ENCODE results near the gene COPZ1.

COPZ1 gene

DNA sequence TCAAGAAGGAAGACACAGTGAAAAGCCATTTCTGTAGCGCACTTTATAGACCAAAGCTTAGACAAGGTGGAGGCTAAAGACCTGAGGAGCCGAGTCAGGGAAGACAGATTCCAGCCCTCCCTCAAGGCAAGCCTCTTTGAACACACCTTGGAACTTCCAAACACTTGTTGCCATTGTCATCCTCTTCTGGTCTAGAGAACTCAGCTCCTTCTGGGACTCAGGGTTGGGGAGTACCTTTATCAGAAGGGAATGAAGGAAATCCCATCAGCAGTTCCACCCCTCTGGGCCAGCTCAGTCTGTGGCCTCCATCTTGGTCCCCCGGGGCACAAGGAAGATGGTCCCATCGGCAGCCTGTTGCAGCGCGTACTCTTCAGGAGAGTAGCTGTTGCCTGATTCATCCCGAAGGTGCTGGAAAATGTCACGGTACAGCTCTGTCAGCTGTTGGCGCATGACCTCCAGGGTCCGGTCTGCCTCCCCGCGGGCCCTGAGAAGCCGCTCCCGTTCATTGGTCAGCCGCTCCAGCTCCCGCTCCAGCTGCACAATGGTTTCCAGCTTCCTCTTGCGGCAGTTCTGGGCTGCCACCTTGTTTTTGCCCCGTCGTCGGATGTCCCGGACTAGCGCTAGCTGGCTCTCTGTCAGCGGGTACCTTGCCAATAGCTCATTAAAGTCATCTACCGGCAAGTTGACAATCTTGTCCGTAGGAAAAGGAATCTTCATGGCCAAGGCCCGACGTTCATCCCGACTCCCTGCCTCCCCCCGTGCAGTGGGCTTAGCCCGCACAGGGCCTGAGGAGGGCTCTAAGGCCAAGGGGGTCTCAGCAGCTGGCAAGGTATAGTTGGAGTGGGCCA, 32.6 kb upstream of the COPZ1 start:
- Histone ChIP-seq H3K4me2 (ENCODE audit: insufficient read depth, low read length, poor library complexity, severe bottlenecking) (no peak overlapping the region), H3K4me1 (ENCODE audit: control insufficient read depth in 2 of 2, insufficient read depth in 1 of 2, low read depth in 1 of 2, low read length in 2 of 2) (peaks cover 0 to 5% of the 10 kb centered on the region in 2 donors), H3K4ac (ENCODE audit: low read length) (no peak overlapping the region), H3K9me3 (replicated peaks in 1 of 2; ENCODE audit: control insufficient read depth in 2 of 2, insufficient read depth in 1 of 2, low read depth in 1 of 2, low read length in 2 of 2) (no peaks in the 10 kb centered on the region), H3K18ac (ENCODE audit: low read length) (no peak overlapping the region), H3K27me3 (ENCODE audit: control insufficient read depth in 3 of 3, insufficient read depth in 3 of 3, low read depth in 1 of 3, low read length in 3 of 3) (peaks cover 0 to 21% (median 0%) of the 10 kb centered on the region in 3 experiments), H3K36me3 (replicated peaks in 1 of 2; ENCODE audit: control insufficient read depth in 2 of 2, insufficient read depth in 2 of 2, low read length in 2 of 2) (peaks cover 8 to 11% of the 10 kb centered on the region in 2 donors), H3K27ac (replicated peaks; ENCODE audit: low read length) (no peak overlapping the region), H3K4me3 (ENCODE audit: low read length in 2 of 2) (no peak overlapping the region), H3K9ac (ENCODE audit: low read depth, low read length, poor library complexity) (no peak overlapping the region), H2AK5ac (ENCODE audit: low read depth, low read length) (no peak overlapping the region), H2AFZ (ENCODE audit: low read length) (no peak overlapping the region), H4K91ac (ENCODE audit: low read depth, low read length, poor library complexity) (no peak overlapping the region), H4K8ac (ENCODE audit: low read depth, low read length) (no peak overlapping the region), H2BK5ac (ENCODE audit: low read length) (peak overlapping the region; percentile 29), H2BK15ac (ENCODE audit: low read length) (no peak overlapping the region), H3K23ac (ENCODE audit: low read depth, low read length, poor library complexity) (peak overlapping the region; percentile 58), H2BK120ac (ENCODE audit: low read depth, low read length) (no peak overlapping the region), H2BK12ac (ENCODE audit: low read length) (no peak overlapping the region), H3K14ac (ENCODE audit: low read length) (no peak overlapping the region), H3K79me1 (ENCODE audit: low read depth, low read length) (no peaks in the 10 kb centered on the region)
- WGBS, 2 donors (ENCODE audit: extremely low coverage in 2 of 2, insufficient read length in 2 of 2, insufficient replicate concordance in 1 of 2) = no CpG with 5 or more reads among the region's 30 CpGs
- DNase-seq (ENCODE audit: low spot score) = no peak

DNA sequence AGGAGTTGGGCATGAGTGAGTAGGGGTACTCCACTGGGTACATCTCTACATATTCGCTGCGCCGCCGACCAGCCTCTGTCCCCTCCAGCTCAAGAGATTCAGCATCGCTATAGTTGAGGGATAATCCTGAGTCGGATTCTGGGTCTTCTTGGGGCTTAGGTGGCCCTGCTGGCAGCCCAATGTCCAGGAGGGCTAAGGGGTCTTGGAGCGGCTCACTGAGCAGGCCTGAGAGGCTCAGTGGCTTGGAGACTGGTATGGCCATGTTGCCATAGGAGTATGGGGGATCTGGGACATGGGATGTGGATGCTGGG, 32.0 kb upstream of the COPZ1 start:
- H2AFZ ChIP-seq (ENCODE audit: low read length) = no peak overlapping the region
- no peak overlapping the region for H4K91ac ChIP-seq (ENCODE audit: low read depth, low read length, poor library complexity)
- H4K8ac ChIP-seq (ENCODE audit: low read depth, low read length) = no peak overlapping the region
- peaks cover 4 to 5% of the 10 kb centered on the region in 2 donors for H3K36me3 ChIP-seq (replicated peaks in 1 of 2; ENCODE audit: control insufficient read depth in 2 of 2, insufficient read depth in 2 of 2, low read length in 2 of 2)
- H3K4me2 ChIP-seq (ENCODE audit: insufficient read depth, low read length, poor library complexity, severe bottlenecking) = no peak overlapping the region
- no peak overlapping the region for H3K27ac ChIP-seq (replicated peaks; ENCODE audit: low read length)
- H2BK12ac ChIP-seq (ENCODE audit: low read length) = no peak overlapping the region
- DNase-seq (ENCODE audit: low spot score) = no peak
- no peak overlapping the region for H3K14ac ChIP-seq (ENCODE audit: low read length)
- H3K79me1 ChIP-seq (ENCODE audit: low read depth, low read length) = no peaks in the 10 kb centered on the region
- peaks cover 0 to 21% (median 0%) of the 10 kb centered on the region in 3 experiments for H3K27me3 ChIP-seq (ENCODE audit: control insufficient read depth in 3 of 3, insufficient read depth in 3 of 3, low read depth in 1 of 3, low read length in 3 of 3)
- no peak overlapping the region for H2BK5ac ChIP-seq (ENCODE audit: low read length)
- no peak overlapping the region for H2BK15ac ChIP-seq (ENCODE audit: low read length)
- no peak overlapping the region for H2BK120ac ChIP-seq (ENCODE audit: low read depth, low read length)
- no peak overlapping the region for H3K9ac ChIP-seq (ENCODE audit: low read depth, low read length, poor library complexity)
- H3K18ac ChIP-seq (ENCODE audit: low read length) = no peak overlapping the region
- no peak overlapping the region for H2AK5ac ChIP-seq (ENCODE audit: low read depth, low read length)
- no peak overlapping the region for H3K4ac ChIP-seq (ENCODE audit: low read length)
- H3K4me1 ChIP-seq (ENCODE audit: control insufficient read depth in 2 of 2, insufficient read depth in 1 of 2, low read depth in 1 of 2, low read length in 2 of 2) = peaks cover 0 to 3% of the 10 kb centered on the region in 2 donors
- WGBS, 2 donors (ENCODE audit: extremely low coverage in 2 of 2, insufficient read length in 2 of 2, insufficient replicate concordance in 1 of 2) = no CpG with 5 or more reads among the region's 7 CpGs
- H3K4me3 ChIP-seq (ENCODE audit: low read length in 2 of 2) = no peak overlapping the region
- no peaks in the 10 kb centered on the region for H3K9me3 ChIP-seq (replicated peaks in 1 of 2; ENCODE audit: control insufficient read depth in 2 of 2, insufficient read depth in 1 of 2, low read depth in 1 of 2, low read length in 2 of 2)
- peak overlapping the region; percentile 58 for H3K23ac ChIP-seq (ENCODE audit: low read depth, low read length, poor library complexity)

DNA sequence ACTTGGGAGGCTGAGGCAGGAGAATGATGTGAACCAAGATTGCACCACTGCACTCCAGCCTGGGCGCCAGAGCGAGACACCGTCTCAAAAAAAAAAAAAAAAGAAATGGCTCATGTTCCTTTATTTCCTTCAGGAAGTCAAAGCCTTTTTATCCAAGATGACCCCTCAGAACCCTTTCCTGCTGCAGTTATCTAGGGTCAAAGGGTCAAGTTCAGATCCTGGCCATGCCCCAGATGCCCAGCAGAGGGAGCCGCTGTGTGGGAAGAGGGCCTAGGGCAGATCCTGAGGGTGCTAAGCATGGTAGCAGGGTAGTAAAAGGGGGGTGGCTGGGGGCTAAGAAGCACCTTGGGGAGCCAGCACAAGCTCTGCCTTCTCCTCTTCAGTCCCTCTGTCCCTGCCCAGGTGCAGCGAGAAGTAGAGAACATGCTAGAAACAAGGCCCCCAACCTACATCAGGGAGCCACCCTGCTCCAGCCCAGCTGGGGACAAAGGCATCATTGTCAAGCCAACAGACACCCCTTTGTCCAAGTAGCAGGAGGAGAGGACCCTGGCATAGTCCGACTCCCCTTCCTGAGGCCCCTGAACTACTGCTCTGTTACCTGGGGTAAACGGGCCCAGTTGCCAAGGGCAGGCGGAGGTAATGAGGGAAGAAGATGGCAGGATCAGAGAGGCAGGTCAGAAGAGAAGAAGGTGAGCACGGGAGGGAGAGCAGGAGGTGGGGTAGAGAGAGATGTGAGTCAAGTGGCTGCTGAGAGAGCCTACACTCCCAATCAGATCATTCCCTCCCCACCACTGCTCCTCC, 30.6 kb upstream of the COPZ1 start:
- no peak overlapping the region for H3K4ac ChIP-seq (ENCODE audit: low read length)
- no peak overlapping the region for H3K23ac ChIP-seq (ENCODE audit: low read depth, low read length, poor library complexity)
- H2BK120ac ChIP-seq (ENCODE audit: low read depth, low read length) = no peak overlapping the region
- peak overlapping the region; percentile 55 for H3K18ac ChIP-seq (ENCODE audit: low read length)
- no peak overlapping the region for H3K4me3 ChIP-seq (ENCODE audit: low read length in 2 of 2)
- H2BK15ac ChIP-seq (ENCODE audit: low read length) = no peak overlapping the region
- DNase-seq (ENCODE audit: low spot score) = peak; percentile 41
- H2AFZ ChIP-seq (ENCODE audit: low read length) = no peak overlapping the region
- peak overlapping the region; percentile 14 for H2BK12ac ChIP-seq (ENCODE audit: low read length)
- no peak overlapping the region for H3K4me2 ChIP-seq (ENCODE audit: insufficient read depth, low read length, poor library complexity, severe bottlenecking)
- peaks cover 0 to 2% of the 10 kb centered on the region in 2 donors for H3K36me3 ChIP-seq (replicated peaks in 1 of 2; ENCODE audit: control insufficient read depth in 2 of 2, insufficient read depth in 2 of 2, low read length in 2 of 2)
- peaks cover 0 to 3% of the 10 kb centered on the region in 2 donors for H3K4me1 ChIP-seq (ENCODE audit: control insufficient read depth in 2 of 2, insufficient read depth in 1 of 2, low read depth in 1 of 2, low read length in 2 of 2)
- H2BK5ac ChIP-seq (ENCODE audit: low read length) = no peak overlapping the region
- peaks cover 0 to 29% (median 0%) of the 10 kb centered on the region in 3 experiments for H3K27me3 ChIP-seq (ENCODE audit: control insufficient read depth in 3 of 3, insufficient read depth in 3 of 3, low read depth in 1 of 3, low read length in 3 of 3)
- H3K9ac ChIP-seq (ENCODE audit: low read depth, low read length, poor library complexity) = no peak overlapping the region
- no peak overlapping the region for H4K8ac ChIP-seq (ENCODE audit: low read depth, low read length)
- no peak overlapping the region for H3K14ac ChIP-seq (ENCODE audit: low read length)
- no peak overlapping the region for H3K27ac ChIP-seq (replicated peaks; ENCODE audit: low read length)
- H3K79me1 ChIP-seq (ENCODE audit: low read depth, low read length) = no peaks in the 10 kb centered on the region
- peak overlapping the region; percentile 10 for H2AK5ac ChIP-seq (ENCODE audit: low read depth, low read length)
- no peak overlapping the region for H4K91ac ChIP-seq (ENCODE audit: low read depth, low read length, poor library complexity)
- H3K9me3 ChIP-seq (replicated peaks in 1 of 2; ENCODE audit: control insufficient read depth in 2 of 2, insufficient read depth in 1 of 2, low read depth in 1 of 2, low read length in 2 of 2) = no peaks in the 10 kb centered on the region
- WGBS, 2 donors (ENCODE audit: extremely low coverage in 2 of 2, insufficient read length in 2 of 2, insufficient replicate concordance in 1 of 2) = no CpG with 5 or more reads among the region's 9 CpGs

DNA sequence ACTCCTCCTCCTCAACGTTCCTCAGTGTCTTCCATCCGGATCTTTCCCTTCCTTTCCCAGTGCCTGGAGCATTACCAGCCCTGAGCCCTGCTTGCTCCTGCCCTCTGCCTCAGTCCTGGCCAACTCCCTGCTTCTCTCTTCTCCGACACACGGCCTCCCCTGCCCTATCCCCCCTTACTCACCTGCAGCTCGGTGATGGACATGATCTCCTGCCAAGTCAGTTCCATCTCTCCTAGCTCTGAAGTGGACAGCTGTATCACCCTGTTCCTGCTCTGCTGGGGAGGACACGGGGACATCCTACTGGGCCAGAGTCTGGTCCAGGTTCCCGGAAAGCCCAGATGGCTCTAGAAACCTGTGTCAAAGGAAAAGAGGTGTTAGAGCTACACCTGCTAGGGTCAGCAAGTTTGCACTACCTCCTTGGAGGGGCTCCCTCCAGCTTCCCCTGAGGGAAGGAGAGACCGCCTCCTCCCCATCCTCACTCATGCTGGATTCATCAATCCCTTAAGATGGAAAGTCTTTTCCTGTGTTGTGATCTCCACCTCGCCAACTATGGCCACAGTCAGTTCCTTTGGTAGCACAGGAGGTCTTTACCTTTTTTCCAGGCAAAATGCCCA, 29.9 kb upstream of the COPZ1 start:
- H3K27me3 ChIP-seq (ENCODE audit: control insufficient read depth in 3 of 3, insufficient read depth in 3 of 3, low read depth in 1 of 3, low read length in 3 of 3) = peaks cover 0 to 37% (median 0%) of the 10 kb centered on the region in 3 experiments
- H3K79me1 ChIP-seq (ENCODE audit: low read depth, low read length) = no peaks in the 10 kb centered on the region
- no peak overlapping the region for H3K4me3 ChIP-seq (ENCODE audit: low read length in 2 of 2)
- no CpG with 5 or more reads among the region's 9 CpGs for WGBS, 2 donors (ENCODE audit: extremely low coverage in 2 of 2, insufficient read length in 2 of 2, insufficient replicate concordance in 1 of 2)
- no peaks in the 10 kb centered on the region for H3K9me3 ChIP-seq (replicated peaks in 1 of 2; ENCODE audit: control insufficient read depth in 2 of 2, insufficient read depth in 1 of 2, low read depth in 1 of 2, low read length in 2 of 2)
- H3K36me3 ChIP-seq (replicated peaks in 1 of 2; ENCODE audit: control insufficient read depth in 2 of 2, insufficient read depth in 2 of 2, low read length in 2 of 2) = peaks cover 0 to 2% of the 10 kb centered on the region in 2 donors
- peak overlapping the region; percentile 10 for H2AK5ac ChIP-seq (ENCODE audit: low read depth, low read length)
- no peak overlapping the region for H3K4me2 ChIP-seq (ENCODE audit: insufficient read depth, low read length, poor library complexity, severe bottlenecking)
- H2BK12ac ChIP-seq (ENCODE audit: low read length) = peak overlapping the region; percentile 14
- no peak for DNase-seq (ENCODE audit: low spot score)
- H2BK15ac ChIP-seq (ENCODE audit: low read length) = no peak overlapping the region
- H3K4ac ChIP-seq (ENCODE audit: low read length) = no peak overlapping the region
- no peak overlapping the region for H3K9ac ChIP-seq (ENCODE audit: low read depth, low read length, poor library complexity)
- H3K27ac ChIP-seq (replicated peaks; ENCODE audit: low read length) = no peak overlapping the region
- no peak overlapping the region for H2BK5ac ChIP-seq (ENCODE audit: low read length)
- no peak overlapping the region for H3K23ac ChIP-seq (ENCODE audit: low read depth, low read length, poor library complexity)
- H2AFZ ChIP-seq (ENCODE audit: low read length) = no peak overlapping the region
- H3K18ac ChIP-seq (ENCODE audit: low read length) = peak overlapping the region; percentile 15
- H3K14ac ChIP-seq (ENCODE audit: low read length) = no peak overlapping the region
- H4K91ac ChIP-seq (ENCODE audit: low read depth, low read length, poor library complexity) = no peak overlapping the region
- H4K8ac ChIP-seq (ENCODE audit: low read depth, low read length) = no peak overlapping the region
- H2BK120ac ChIP-seq (ENCODE audit: low read depth, low read length) = no peak overlapping the region
- peaks cover 0 to 7% of the 10 kb centered on the region in 2 donors for H3K4me1 ChIP-seq (ENCODE audit: control insufficient read depth in 2 of 2, insufficient read depth in 1 of 2, low read depth in 1 of 2, low read length in 2 of 2)

Measured in neuronal stem cell (in vitro differentiated cells).